ENCODE results near the gene NRARP.
A peak's percentile ranks its signal among the peaks of the same experiment; 100 is the strongest.
"Not testable (repeated sequence)": the region's sequence is repeated elsewhere in the genome, so short reads cannot be mapped to it uniquely, and the experiment has no call there.

GRCh38 chr9:137262173-137262908 is 39.7 kb downstream of the NRARP start:
- TF ChIP-seq CTCF (IDR thresholded peaks at IDR 0.05 in 2 of 3, conservative IDR thresholded peaks at IDR 0.05 in 1 of 3; ENCODE audit: borderline replicate concordance in 1 of 3, insufficient read depth in 1 of 3, low read depth in 2 of 3, low read length in 2 of 3), result peak; percentile 29 to 46 (median 46); a peak in 4 of 6 replicates
- not testable (repeated sequence) for TF ChIP-seq MAX (IDR thresholded peaks at IDR 0.05); REST (IDR thresholded peaks at IDR 0.05; ENCODE audit: low read depth); FOSL1 (IDR thresholded peaks at IDR 0.05; ENCODE audit: low read depth); SRF (IDR thresholded peaks at IDR 0.05; ENCODE audit: low read depth); POLR2A (IDR thresholded peaks at IDR 0.05; ENCODE audit: borderline replicate concordance, extremely low read depth, insufficient read depth, insufficient read length); EZH2 (IDR thresholded peaks at IDR 0.05); EZH2phosphoT487 (IDR thresholded peaks at IDR 0.05; ENCODE audit: borderline replicate concordance); SIN3A (IDR thresholded peaks at IDR 0.05; ENCODE audit: low read depth)
